Activated CD4-positive, alpha-beta T cell treated with anti-CD3 and anti-CD28 coated beads, Interleukin-2, amount 10 ng/mL, durations not matched to agents 24 days and 14 days (primary cell): ENCODE measurements around the gene SAMHD1. TPM values are rescaled to one million over a fixed set of nuclear protein-coding genes. Genes with fewer than 3 reads are reported as not detected.
"Not testable (repeated sequence)": the region's sequence is repeated elsewhere in the genome, so short reads cannot be mapped to it uniquely, and the experiment has no call there.

Experiments
- DNase-seq: peaks from one replicate; pipeline ENCODE4 v3.0.0; 2022
- H3K27ac Mint-ChIP-seq: one replicate; pipeline ENCODE4 v1.8.0; 2022; ENCODE audit warnings: mild to moderate bottlenecking, mixed read lengths
- H3K27me3 Mint-ChIP-seq: one replicate; pipeline ENCODE4 v1.8.0; 2022; ENCODE audit warnings: mixed read lengths
- H3K36me3 Mint-ChIP-seq: one replicate; pipeline ENCODE4 v1.8.0; 2022; ENCODE audit warnings: low read depth, mild to moderate bottlenecking, mixed read lengths
- H3K4me1 Mint-ChIP-seq: one replicate; pipeline ENCODE4 v1.8.0; 2021; ENCODE audit warnings: mixed read lengths
- H3K4me3 Mint-ChIP-seq: one replicate; pipeline ENCODE4 v1.8.0; 2022; ENCODE audit warnings: mild to moderate bottlenecking, moderate library complexity, mixed read lengths
- H3K9me3 Mint-ChIP-seq: one replicate; pipeline ENCODE4 v1.8.0; 2021; ENCODE audit warnings: mixed read lengths
- intact Hi-C: fragments of 100-400 bp; cut with micrococcal nuclease; formaldehyde crosslinking; loops from one replicate; pipeline ENCODE4 v1.15.1; 2023
- total RNA-seq: library from RNA; stranded (reverse); gene quantifications from 2 replicates; pipeline ENCODE4 v1.2.3, GENCODE V29; 2022

The SAMHD1 gene
- total RNA-seq, 1 donor from 2014 or later = 51.6 TPM

DNA sequence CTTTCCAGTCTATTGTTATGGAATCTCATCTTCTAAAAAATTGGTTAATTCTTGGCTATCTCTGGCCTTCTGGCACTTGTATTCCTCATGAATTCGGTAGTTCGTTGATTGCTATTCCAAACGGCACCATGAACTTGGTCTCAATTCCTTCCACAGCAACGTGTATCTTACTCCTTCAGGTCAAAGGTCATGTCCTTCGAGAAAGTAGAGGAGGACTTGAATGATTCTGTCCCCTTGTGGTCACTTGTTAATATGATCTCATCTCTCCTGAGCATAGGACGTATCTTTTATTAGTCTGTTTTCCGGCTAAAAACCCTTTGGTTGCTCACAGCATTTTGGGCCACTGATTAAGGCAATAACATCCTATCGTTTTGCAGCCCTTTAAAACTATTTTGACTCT is 66.2 kb downstream of the SAMHD1 start:
- Mint-ChIP-seq H3K9me3 (no peaks in the 10 kb centered on the region), H3K27ac (no peak overlapping the region), H3K4me3 (no peak overlapping the region), H3K27me3 (no peaks in the 10 kb centered on the region), H3K36me3 (peaks cover 10% of the 10 kb centered on the region), H3K4me1 (peaks cover 11% of the 10 kb centered on the region)
- intact Hi-C loops = no loop called here
- DNase-seq = no peak

DNA sequence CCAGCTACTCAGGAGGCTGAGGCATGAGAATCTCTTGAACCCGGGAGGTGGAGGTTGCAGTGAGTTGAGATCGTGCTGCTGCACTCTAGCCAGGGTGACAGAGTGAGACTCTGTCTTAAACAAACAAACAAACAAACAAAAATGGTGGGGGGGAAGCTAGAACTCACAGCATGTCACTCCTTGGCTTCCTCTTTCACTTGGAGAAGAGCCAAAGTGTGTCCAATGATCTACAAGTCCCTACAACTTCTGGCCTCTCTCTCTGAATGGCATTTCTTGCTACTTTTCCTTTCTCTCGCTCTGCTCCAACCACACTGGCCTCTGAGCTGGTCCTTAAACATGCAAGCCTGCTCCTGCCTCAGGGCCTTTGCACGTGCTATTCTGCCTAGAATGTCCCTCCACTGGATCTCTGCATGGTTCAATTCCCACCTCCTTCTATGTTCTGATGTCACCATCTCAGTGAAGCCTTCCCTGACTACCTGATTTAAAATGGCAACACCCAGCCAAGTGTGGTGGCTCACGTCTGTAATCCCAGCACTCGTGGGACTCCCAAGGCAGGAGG is 67.5 kb downstream of the SAMHD1 start:
- Mint-ChIP-seq H3K27ac (no peak overlapping the region), H3K9me3 (no peaks in the 10 kb centered on the region), H3K27me3 (no peaks in the 10 kb centered on the region), H3K4me1 (peaks cover 11% of the 10 kb centered on the region), H3K36me3 (peaks cover 3% of the 10 kb centered on the region), H3K4me3 (no peak overlapping the region)
- intact Hi-C loops = no loop called here
- no peak for DNase-seq

DNA sequence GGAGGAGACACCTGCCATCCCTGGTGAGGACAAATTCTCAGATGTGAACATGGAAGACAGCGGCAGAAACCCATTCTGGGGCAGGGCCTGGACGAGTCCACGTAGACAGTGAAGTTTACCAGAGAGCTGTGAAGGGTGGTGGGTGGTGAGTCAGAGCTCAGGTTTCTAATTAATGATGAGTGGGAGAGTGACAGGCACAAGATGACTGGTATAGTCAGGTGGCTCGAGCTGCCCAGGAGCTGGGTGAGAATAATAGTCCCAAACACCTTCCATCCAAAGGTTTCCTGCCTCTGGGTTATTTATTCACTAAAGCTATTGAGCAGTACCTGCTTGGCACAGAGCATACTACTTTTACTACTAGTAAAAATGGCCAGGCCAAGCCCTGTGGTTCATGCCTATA is 69.6 kb downstream of the SAMHD1 start:
- Mint-ChIP-seq H3K4me3 (no peak overlapping the region), H3K27ac (peak overlapping the region; percentile 11), H3K36me3 (peaks cover 3% of the 10 kb centered on the region), H3K9me3 (no peaks in the 10 kb centered on the region), H3K27me3 (no peaks in the 10 kb centered on the region), H3K4me1 (peaks cover 6% of the 10 kb centered on the region)
- intact Hi-C loops = no loop called here
- no peak for DNase-seq

DNA sequence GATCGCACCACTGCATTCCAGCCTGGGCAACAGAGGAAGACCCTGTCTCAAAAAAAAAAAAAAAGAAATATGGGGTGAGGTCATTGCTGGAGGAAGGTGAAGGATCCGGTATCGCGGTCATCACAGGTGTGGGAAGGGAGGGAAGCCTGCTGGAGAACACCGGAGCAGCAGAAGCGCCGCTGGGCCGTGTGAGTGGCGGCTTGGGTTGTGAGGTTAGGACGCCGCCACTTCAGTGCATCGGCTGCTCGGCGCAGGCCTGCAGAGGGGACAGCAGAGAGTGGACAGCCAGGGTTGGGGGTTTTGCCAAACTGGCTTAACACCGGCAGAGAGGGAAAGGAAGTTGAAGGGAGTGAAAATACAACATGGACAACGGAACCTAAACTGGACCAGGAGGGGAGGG is 70.2 kb downstream of the SAMHD1 start:
- Mint-ChIP-seq H3K9me3 (no peaks in the 10 kb centered on the region), H3K27ac (peak overlapping the region; percentile 11), H3K4me3 (no peak overlapping the region), H3K27me3 (no peaks in the 10 kb centered on the region), H3K36me3 (no peaks in the 10 kb centered on the region), H3K4me1 (peaks cover 3% of the 10 kb centered on the region)
- intact Hi-C loops = no loop called here
- DNase-seq = no peak

DNA sequence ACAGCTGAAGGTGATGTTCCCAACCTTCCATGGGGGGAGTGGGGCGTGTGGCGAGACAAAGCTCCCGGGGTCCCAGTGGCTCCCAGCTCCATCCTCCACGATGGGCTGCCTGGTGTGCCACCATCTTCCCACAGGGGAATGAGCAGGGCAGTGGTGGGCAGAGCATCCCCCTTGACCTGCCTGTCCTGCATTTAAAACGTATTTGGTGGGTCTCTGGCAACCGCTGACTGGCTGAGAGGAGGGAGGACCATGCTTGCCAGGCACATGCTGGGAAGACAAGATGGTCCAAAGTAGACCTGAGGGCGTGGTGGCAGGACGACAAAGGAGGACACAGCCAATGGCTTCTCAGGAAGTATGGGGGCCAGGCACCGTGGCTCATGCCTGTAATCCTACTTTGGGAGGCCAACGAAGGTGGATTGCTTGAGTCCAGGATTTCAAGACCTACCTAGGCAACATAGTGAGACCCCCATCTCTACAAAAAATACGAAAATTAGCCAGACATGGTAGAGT is 70.7 kb downstream of the SAMHD1 start:
- no peaks in the 10 kb centered on the region for H3K9me3 Mint-ChIP-seq
- intact Hi-C loops = no loop called here
- H3K4me3 Mint-ChIP-seq = no peak overlapping the region

DNA sequence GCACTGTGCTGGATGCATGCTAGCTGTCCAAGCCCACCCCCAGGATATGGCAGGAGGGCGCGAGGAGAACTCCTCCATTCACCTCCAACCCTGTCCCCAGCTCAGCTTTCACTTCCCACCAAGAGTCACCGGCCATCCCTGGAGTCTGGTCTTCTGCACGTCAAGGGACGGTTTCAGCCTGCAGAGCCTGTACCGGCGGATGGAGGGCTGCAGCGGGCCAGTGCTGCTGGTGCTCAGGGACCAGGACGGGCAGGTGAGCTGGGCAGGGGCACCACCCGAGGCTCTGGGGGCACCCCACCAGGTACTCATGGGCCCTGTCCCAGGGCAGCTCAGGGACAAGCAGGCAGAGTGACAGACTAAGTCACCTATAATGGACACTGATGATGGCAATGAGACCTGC is 72.6 kb downstream of the SAMHD1 start:
- Mint-ChIP-seq H3K4me3 (no peak overlapping the region), H3K4me1 (peaks cover 3% of the 10 kb centered on the region), H3K36me3 (no peaks in the 10 kb centered on the region), H3K27me3 (no peaks in the 10 kb centered on the region), H3K27ac (no peak overlapping the region), H3K9me3 (no peaks in the 10 kb centered on the region)
- intact Hi-C loops = no loop called here
- no peak for DNase-seq

More for the DNA sequence above, 70.7 kb downstream of the SAMHD1 start:
- H3K36me3 Mint-ChIP-seq = no peaks in the 10 kb centered on the region
- peaks cover 3% of the 10 kb centered on the region for H3K4me1 Mint-ChIP-seq
- H3K27me3 Mint-ChIP-seq = no peaks in the 10 kb centered on the region
- no peak overlapping the region for H3K27ac Mint-ChIP-seq
- DNase-seq = no peak

DNA sequence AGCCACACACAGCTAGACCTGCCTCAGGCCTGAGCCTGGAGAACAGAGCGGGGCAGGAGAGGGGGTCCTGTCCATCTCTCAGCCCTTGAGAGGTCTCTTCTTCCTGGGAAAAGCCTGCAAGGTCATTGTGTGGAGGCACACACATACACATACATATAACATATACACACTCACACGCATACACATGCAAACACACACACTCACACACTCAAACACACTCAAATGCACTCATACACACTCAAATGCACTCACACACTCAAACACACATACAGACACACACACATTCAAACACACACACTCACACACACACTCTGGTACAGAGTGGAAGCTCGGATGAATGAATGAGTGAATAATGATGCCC is 75.1 kb downstream of the SAMHD1 start:
- Mint-ChIP-seq H3K4me1 (no peaks in the 10 kb centered on the region), H3K27ac (no peak overlapping the region), H3K4me3 (no peak overlapping the region), H3K9me3 (no peaks in the 10 kb centered on the region), H3K27me3 (no peaks in the 10 kb centered on the region), H3K36me3 (no peaks in the 10 kb centered on the region)
- DNase-seq = no peak
- intact Hi-C loops = no loop called here

DNA sequence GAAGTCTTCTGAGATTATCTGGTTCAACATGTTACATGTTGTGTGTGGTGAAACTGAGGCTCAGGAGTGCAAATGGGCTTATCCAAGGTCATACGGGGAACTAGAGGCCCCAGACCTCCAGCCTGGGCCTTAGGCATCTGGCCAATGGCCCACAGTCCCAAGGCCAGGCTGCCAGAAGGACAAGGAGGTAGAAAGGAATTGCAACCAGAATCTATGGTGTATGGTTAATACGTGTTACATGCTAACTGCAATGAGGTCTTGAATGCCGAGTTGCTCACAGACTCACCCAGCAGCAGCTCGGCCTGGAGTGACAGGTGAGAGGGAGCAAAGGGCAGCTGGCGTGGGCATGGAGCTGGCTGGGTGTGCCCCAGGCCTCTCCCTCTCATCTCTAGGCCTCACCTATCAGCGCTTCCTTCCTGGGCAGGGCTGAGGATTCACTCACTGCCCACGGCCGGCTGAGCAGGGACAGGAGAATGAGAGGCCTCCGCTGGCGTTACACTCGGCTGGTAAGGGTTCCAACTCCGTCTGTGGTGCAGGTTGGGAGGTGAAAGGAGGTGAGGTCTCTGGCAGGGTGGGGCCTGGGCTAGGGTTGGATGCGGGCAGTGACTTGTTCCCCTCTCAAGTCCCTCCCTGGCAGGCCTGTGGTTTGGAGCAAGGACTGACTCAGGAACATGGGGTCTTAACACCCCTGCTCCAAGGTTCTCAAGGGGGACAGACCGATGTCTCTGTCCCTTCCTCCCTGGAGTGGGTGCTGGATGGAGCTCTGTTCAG is 75.6 kb downstream of the SAMHD1 start, which contains the start of gene TLDC2:
Gene TLDC2, plus strand, starts transcription at position 437 of the 771 bp plus-strand sequence. Its CDS starts 37 bp downstream, at position 474.
- no peak within 1 kb of the TSS for H3K27ac Mint-ChIP-seq
- no peaks in the 10 kb centered on the region for H3K4me1 Mint-ChIP-seq
- no peak for DNase-seq
- no peak within 1 kb of the TSS for H3K4me3 Mint-ChIP-seq
- intact Hi-C loops = no loop called here
- no peaks in the 10 kb centered on the region for H3K27me3 Mint-ChIP-seq
- H3K36me3 Mint-ChIP-seq = no peaks in the 10 kb centered on the region
- H3K9me3 Mint-ChIP-seq = no peaks in the 10 kb centered on the region

DNA sequence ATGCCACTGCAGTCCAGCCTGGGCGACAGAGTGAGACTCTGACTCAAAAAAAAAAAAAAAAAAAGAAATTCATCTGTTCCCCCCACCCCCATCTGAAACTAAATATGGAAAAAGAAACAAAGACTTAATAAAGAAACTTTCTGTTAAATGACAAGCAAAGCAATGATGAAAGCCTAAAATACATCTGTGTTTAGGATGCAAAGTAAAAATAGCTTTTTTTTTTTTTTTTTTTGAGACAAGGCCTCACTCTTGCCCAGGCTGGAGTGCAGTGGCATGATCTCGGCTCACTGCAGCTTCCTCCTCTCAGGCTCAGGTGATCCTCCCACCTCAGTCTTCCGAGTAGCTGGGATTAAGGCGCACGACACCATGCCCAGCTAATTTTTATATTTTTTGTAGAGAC is 76.4 kb downstream of the SAMHD1 start:
- intact Hi-C loops, H3K4me1 Mint-ChIP-seq, H3K9me3 Mint-ChIP-seq, H3K4me3 Mint-ChIP-seq, H3K27me3 Mint-ChIP-seq, H3K27ac Mint-ChIP-seq, H3K36me3 Mint-ChIP-seq, DNase-seq: not testable (repeated sequence)

DNA sequence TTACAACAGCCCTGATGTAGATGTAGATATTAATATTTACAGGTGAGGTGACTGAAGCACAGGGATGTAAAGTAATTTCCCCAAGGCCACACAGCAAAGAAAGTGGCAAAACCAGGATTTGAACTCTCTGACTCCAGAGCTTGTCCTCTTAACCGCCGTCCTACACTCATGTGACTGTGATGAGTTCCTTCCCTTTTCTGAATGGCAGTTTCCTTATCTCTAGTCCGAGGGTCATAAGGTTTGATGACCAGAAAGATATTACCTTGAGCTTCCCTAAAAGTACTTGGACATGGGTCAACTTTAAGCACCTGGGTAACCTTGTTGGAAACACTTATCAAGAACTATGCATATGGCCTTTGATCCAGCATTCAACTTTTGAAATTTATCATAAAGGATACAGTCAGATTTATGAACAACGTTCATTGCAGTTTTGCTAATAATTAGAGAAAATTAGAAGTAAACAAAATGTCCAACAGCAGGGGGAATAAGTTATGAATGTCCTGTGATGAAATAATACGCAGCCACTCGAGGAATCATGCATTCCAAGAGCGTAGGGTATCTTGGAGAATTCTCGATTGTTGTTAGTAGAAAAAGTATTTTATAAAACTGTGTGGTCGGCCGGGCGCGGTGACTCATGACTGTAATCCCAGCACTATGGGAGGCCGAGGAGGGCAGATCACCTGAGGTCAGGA is 77.9 kb downstream of the SAMHD1 start:
- intact Hi-C loops = no loop called here
- Mint-ChIP-seq H3K9me3 (no peaks in the 10 kb centered on the region), H3K4me1 (no peaks in the 10 kb centered on the region), H3K4me3 (no peak overlapping the region), H3K36me3 (no peaks in the 10 kb centered on the region), H3K27me3 (no peaks in the 10 kb centered on the region), H3K27ac (no peak overlapping the region)
- no peak for DNase-seq

DNA sequence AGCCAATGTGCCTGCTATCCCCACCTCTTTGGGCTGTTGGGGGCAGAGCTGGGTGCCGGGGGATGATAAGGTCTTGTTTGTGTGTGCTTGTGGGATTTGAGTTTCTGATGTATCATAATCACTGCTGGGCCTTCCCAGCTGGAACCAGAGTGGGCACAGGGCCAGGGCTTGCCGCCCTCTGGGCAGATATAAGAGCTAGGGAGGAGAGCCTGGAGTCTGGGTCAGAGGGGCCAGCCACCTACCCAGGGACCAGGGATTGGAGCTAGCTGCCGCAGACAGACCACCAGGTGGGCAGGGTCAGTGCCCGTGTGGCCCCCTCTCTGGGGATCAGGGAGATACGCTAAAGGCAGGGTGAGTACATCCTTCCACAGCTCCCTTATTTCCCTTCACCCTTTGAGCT is 78.7 kb downstream of the SAMHD1 start:
- no peaks in the 10 kb centered on the region for H3K27me3 Mint-ChIP-seq
- H3K9me3 Mint-ChIP-seq = no peaks in the 10 kb centered on the region
- no peak for DNase-seq
- H3K27ac Mint-ChIP-seq = no peak overlapping the region
- H3K4me1 Mint-ChIP-seq = no peaks in the 10 kb centered on the region
- intact Hi-C loops = no loop called here
- no peak overlapping the region for H3K4me3 Mint-ChIP-seq
- no peaks in the 10 kb centered on the region for H3K36me3 Mint-ChIP-seq

DNA sequence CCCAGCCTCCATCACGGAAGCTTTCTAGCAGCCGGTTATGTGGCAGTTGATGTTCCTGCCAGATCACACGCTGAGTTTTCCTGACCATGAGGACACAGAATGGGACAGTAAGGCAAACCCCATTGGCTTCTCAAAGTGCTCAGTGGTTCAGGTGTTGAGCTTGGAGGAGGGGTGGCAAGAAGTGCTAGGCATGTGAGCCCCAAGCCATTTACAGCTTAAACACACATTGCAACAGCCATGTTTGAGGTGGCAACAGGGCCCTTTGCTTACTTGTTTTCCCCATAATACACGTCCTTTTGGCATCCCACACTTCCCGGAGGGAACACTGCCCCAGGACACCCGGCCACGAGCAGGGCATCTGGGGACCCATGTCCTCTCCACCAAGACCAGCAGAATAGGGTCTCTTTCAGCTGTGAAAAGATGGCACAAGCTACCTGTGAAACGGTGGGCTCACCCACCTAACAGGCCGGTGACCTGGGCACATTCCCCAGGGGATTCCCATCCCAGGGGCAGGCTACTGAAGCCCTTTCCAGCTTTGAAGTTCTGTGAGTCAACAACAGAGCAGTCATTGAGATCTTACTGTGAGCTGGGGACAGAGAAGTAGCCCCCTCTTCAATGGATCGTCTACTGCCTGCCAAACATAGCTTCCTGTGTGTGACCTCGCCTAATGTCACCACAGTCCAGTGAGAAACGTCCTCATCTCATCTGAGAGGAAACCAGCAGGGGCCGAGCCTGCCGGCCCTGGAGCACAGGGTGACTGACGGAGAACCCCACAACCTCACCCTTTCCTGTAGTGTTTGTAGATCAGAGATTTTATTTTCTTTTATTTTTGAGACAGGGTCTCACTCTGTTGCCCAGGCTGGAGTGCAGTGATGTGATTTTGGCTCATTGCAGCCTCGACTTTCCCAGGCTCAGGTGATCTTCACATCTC is 79.6 kb downstream of the SAMHD1 start:
- DNase-seq = no peak
- no peaks in the 10 kb centered on the region for H3K27me3 Mint-ChIP-seq
- no peak overlapping the region for H3K4me3 Mint-ChIP-seq
- H3K36me3 Mint-ChIP-seq = no peaks in the 10 kb centered on the region
- H3K9me3 Mint-ChIP-seq = no peaks in the 10 kb centered on the region
- no peaks in the 10 kb centered on the region for H3K4me1 Mint-ChIP-seq
- H3K27ac Mint-ChIP-seq = peak overlapping the region; percentile 41
- intact Hi-C loops = no loop called here

DNA sequence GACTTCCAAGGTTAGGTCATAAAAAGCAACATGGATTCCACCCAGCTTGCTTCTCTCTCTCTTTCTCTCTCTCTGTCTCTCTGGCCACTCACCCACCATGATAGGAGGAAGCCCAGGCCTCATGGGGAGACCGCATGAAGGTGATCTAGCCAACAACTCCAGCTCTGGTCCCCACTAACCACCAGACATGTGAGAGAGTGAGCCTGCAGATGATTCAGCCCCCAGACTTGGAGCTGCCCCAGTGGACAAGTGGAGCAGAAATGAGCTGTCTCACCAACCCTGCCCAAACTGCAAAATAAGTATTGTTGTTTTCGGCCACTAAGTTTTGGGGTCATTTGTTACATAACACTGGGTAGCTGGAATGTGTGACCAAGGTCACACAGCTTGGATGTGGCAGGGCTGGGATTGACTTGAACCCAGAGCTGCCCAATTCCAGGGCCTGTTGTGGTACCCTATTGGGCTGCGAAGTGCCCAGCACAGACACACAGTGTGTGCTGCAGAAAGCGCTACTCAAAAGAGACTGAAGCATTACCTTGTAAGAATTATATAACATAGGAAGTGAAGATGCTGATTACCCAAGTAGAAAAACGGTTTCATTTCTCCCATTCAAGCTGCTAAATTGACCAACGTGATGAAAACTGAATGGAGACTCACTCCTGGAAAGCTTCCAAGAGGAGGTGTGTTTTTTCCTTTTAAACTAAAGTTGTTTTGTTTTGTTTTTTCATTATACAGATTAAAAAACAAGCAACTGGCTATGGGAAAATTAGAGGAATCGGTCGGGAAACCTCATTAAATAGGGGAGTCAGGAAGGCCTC is 84.6 kb downstream of the SAMHD1 start:
- DNase-seq = no peak
- Mint-ChIP-seq H3K4me1 (peaks cover 8% of the 10 kb centered on the region), H3K4me3 (no peak overlapping the region), H3K36me3 (peaks cover 1% of the 10 kb centered on the region), H3K27ac (no peak overlapping the region), H3K27me3 (peaks cover 25% of the 10 kb centered on the region), H3K9me3 (no peaks in the 10 kb centered on the region)
- intact Hi-C loops = no loop called here
